ENCODE data around the gene C17orf67.

- TF ChIP-seq CTCF (IDR thresholded peaks at IDR 0.05; ENCODE audit: borderline replicate concordance, extremely low read depth, low read length, poor library complexity, severe bottlenecking) = no peak
- no peak for TF ChIP-seq EZH2 (IDR thresholded peaks at IDR 0.05; ENCODE audit: borderline replicate concordance, low read depth, low read length, severe bottlenecking)
Observed at GRCh38 chr17:56826611-56827414, 6.9 kb downstream of the C17orf67 start.
